HCT116 (cell line): ENCODE data around the gene NDUFS2.
"Not testable (repeated sequence)": the region's sequence is repeated elsewhere in the genome, so short reads cannot be mapped to it uniquely, and the experiment has no call there.

Experiments used
- ATF3 ChIP-seq: IDR thresholded peaks from 2 replicates; pipeline ENCODE4 v1.6.1; 2012
- CTCF ChIP-seq, 3 experiments: fragments of 200-600 bp in 1 of 3; sonication (generic) in 1 of 3; IDR thresholded peaks in 2 of 3; conservative IDR thresholded peaks in 1 of 3; 2 replicates each; pipeline ENCODE4 v1.5.1; 2012 to 2017; ENCODE audit warnings: low read depth in 2 of 3, low read length in 2 of 3, antibody characterized with exemption in 1 of 3, borderline replicate concordance in 1 of 3, control low read depth in 1 of 3, mild to moderate bottlenecking in 1 of 3, mixed read lengths in 1 of 3, mixed run types in 1 of 3, moderate library complexity in 1 of 3; ENCODE audit not compliant: insufficient read depth in 1 of 3
- ELF1 ChIP-seq: IDR thresholded peaks from 2 replicates; pipeline ENCODE4 v1.6.1; 2012; ENCODE audit warnings: low read depth, borderline replicate concordance
- EZH2 ChIP-seq: fragments of 200-600 bp; sonication (generic); IDR thresholded peaks from 2 replicates; pipeline ENCODE4 v1.6.1; 2017; ENCODE audit warnings: antibody characterized with exemption, mixed run types
- FOSL1 ChIP-seq: IDR thresholded peaks from 2 replicates; pipeline ENCODE4 v1.6.1; 2012; ENCODE audit warnings: low read depth
- MAX ChIP-seq: IDR thresholded peaks from 2 replicates; pipeline ENCODE4 v1.6.1; 2012
- POLR2A ChIP-seq: IDR thresholded peaks from 2 replicates; pipeline ENCODE4 v1.7.0; 2011; ENCODE audit warnings: borderline replicate concordance; ENCODE audit not compliant: insufficient read depth, insufficient read length; ENCODE audit errors: extremely low read depth
- POLR2AphosphoS5 ChIP-seq: IDR thresholded peaks from 2 replicates; pipeline ENCODE4 v1.6.1; 2011; ENCODE audit warnings: mild to moderate bottlenecking, low read depth, low read length, moderate library complexity
- REST ChIP-seq: IDR thresholded peaks from 2 replicates; pipeline ENCODE4 v1.6.1; 2012; ENCODE audit warnings: low read depth
- SIN3A ChIP-seq: IDR thresholded peaks from 2 replicates; pipeline ENCODE4 v1.6.1; 2012; ENCODE audit warnings: low read depth
- SP1 ChIP-seq: IDR thresholded peaks from 2 replicates; pipeline ENCODE4 v1.6.1; 2012; ENCODE audit warnings: low read depth
- TCF7L2 ChIP-seq: IDR thresholded peaks from 2 replicates; pipeline ENCODE4 v1.7.0; 2011; ENCODE audit warnings: borderline replicate concordance, inconsistent platforms; ENCODE audit not compliant: insufficient read depth, insufficient read length; ENCODE audit errors: extremely low read depth
- YY1 ChIP-seq: IDR thresholded peaks from 2 replicates; pipeline ENCODE4 v1.6.1; 2011; ENCODE audit warnings: low read length, low read depth, moderate library complexity, mild to moderate bottlenecking; ENCODE audit not compliant: insufficient replicate concordance; ENCODE audit errors: extremely low read depth
- ZNF274 ChIP-seq: fragments of 200-500 bp; sonication (Bioruptor generic); IDR thresholded peaks from 2 replicates; pipeline ENCODE4 v1.6.1; 2014; ENCODE audit warnings: mild to moderate bottlenecking, low read depth, low read length, inconsistent platforms

- not testable (repeated sequence) for TF ChIP-seq CTCF (IDR thresholded peaks at IDR 0.05 in 2 of 3, conservative IDR thresholded peaks at IDR 0.05 in 1 of 3; ENCODE audit: borderline replicate concordance in 1 of 3, insufficient read depth in 1 of 3, low read depth in 2 of 3, low read length in 2 of 3); EZH2; TCF7L2; POLR2A; ATF3; POLR2AphosphoS5; SP1; REST; SIN3A; FOSL1; YY1; ELF1; ZNF274; MAX
These were observed 47.9 kb downstream of the NDUFS2 start for GRCh38 chr1:161250100-161250499.
